ENCODE measurements around the gene CADM2. TPM values are rescaled to one million over a fixed set of nuclear protein-coding genes. Genes with fewer than 3 reads are reported as not detected.

Gene CADM2
- total RNA-seq, 1 donor from 2014 or later = 6.8 TPM

- H3F3A ChIP-seq (ENCODE audit: low read depth) = no peaks in the 10 kb centered on the region
- no peak overlapping the region for H3K4me2 ChIP-seq
- H3K27me3 Mint-ChIP-seq (ENCODE audit: insufficient read depth, low read depth) = no peaks in the 10 kb centered on the region
- no peaks in the 10 kb centered on the region for H3K27me3 ChIP-seq
- no peak overlapping the region for H3K9ac ChIP-seq
- no peaks in the 10 kb centered on the region for H3K4me1 Mint-ChIP-seq
- TF ChIP-seq, protein P1, sequence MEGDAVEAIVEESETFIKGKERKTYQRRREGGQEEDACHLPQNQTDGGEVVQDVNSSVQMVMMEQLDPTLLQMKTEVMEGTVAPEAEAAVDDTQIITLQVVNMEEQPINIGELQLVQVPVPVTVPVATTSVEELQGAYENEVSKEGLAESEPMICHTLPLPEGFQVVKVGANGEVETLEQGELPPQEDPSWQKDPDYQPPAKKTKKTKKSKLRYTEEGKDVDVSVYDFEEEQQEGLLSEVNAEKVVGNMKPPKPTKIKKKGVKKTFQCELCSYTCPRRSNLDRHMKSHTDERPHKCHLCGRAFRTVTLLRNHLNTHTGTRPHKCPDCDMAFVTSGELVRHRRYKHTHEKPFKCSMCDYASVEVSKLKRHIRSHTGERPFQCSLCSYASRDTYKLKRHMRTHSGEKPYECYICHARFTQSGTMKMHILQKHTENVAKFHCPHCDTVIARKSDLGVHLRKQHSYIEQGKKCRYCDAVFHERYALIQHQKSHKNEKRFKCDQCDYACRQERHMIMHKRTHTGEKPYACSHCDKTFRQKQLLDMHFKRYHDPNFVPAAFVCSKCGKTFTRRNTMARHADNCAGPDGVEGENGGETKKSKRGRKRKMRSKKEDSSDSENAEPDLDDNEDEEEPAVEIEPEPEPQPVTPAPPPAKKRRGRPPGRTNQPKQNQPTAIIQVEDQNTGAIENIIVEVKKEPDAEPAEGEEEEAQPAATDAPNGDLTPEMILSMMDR (IDR thresholded peaks at IDR 0.05) = no peak
- no peak for TF ChIP-seq EZH2phosphoT487 (IDR thresholded peaks at IDR 0.05)
- no peak overlapping the region for H3K27ac ChIP-seq
- no peaks in the 10 kb centered on the region for H3K9me3 Mint-ChIP-seq
- H3K79me2 ChIP-seq (ENCODE audit: low read depth) = no peaks in the 10 kb centered on the region
- H3K4me1 ChIP-seq = no peaks in the 10 kb centered on the region
- H3K27ac Mint-ChIP-seq = no peak overlapping the region
- no peak overlapping the region for H3K4me3 Mint-ChIP-seq
- no peaks in the 10 kb centered on the region for H3K9me3 ChIP-seq (ENCODE audit: low read depth)
- H3K36me3 ChIP-seq = no peaks in the 10 kb centered on the region
- no peaks in the 10 kb centered on the region for H3K36me3 Mint-ChIP-seq
- H3K4me3 ChIP-seq = no peak overlapping the region
- DNase-seq (ENCODE audit: low spot score) = no peak
- no peak overlapping the region for H2AFZ ChIP-seq (replicated peaks)
- no peaks in the 10 kb centered on the region for H4K20me1 ChIP-seq (ENCODE audit: low read depth)
Measured at GRCh38 chr3:85780806-85781205, 822.0 kb downstream of the CADM2 start.

DNA sequence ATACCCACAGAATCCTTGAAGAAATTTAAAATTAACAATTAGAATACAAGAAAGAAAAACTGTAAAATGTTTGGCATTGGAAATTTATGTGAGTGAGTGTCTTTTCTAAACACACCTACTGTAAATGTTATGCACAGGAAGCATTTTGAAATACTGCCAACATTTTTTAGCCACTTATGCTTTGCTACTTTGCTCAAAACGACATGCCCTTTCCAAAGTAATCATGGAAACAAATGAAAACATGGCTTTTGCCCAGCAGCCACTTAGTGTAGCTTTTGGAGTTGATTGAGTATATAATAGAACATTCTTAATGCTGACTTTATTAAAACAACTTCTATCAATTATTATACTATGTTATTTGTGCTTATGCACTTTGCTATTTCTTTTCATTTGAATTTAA, 823.0 kb downstream of the CADM2 start:
- no peaks in the 10 kb centered on the region for H3K4me1 ChIP-seq
- no peaks in the 10 kb centered on the region for H3F3A ChIP-seq (ENCODE audit: low read depth)
- no peaks in the 10 kb centered on the region for H3K4me1 Mint-ChIP-seq
- no peaks in the 10 kb centered on the region for H3K36me3 Mint-ChIP-seq
- H3K79me2 ChIP-seq (ENCODE audit: low read depth) = no peaks in the 10 kb centered on the region
- no peak for DNase-seq (ENCODE audit: low spot score)
- no peaks in the 10 kb centered on the region for H3K27me3 Mint-ChIP-seq (ENCODE audit: insufficient read depth, low read depth)
- H3K36me3 ChIP-seq = no peaks in the 10 kb centered on the region
- H3K27ac ChIP-seq = no peak overlapping the region
- no peak overlapping the region for H3K4me3 Mint-ChIP-seq
- no peaks in the 10 kb centered on the region for H4K20me1 ChIP-seq (ENCODE audit: low read depth)
- H3K27ac Mint-ChIP-seq = no peak overlapping the region
- no peaks in the 10 kb centered on the region for H3K27me3 ChIP-seq
- H3K9ac ChIP-seq = no peak overlapping the region
- no peak overlapping the region for H3K4me2 ChIP-seq
- H3K4me3 ChIP-seq = no peak overlapping the region
- H2AFZ ChIP-seq (replicated peaks) = no peak overlapping the region
- no peaks in the 10 kb centered on the region for H3K9me3 ChIP-seq (ENCODE audit: low read depth)
- TF ChIP-seq, protein P1 (IDR thresholded peaks at IDR 0.05) = no peak
- TF ChIP-seq EZH2 (IDR thresholded peaks at IDR 0.05) (no peak), EZH2phosphoT487 (IDR thresholded peaks at IDR 0.05) (no peak)
- no peaks in the 10 kb centered on the region for H3K9me3 Mint-ChIP-seq

DNA sequence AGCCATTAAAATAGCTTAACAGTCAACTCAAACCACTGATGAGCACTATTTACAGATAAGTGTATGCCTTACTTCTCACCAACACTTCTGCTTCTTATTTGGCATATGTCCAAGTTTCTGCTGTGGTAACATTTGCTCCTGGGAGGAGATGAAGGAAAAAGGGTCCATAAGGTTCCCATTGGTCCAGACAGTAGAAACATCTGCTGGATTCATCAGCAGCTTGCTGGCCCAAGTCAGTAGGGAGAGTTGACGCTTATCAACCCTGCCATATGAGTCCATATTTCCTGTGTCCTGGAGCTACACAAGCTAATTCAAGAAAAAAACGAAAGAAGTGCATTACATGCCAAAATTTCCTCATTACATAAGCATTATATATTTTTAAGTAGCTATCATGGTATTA, 824.5 kb downstream of the CADM2 start:
- H3K27ac Mint-ChIP-seq = no peak overlapping the region
- Histone ChIP-seq H3K4me1 (no peaks in the 10 kb centered on the region), H3K36me3 (no peaks in the 10 kb centered on the region), H3K4me3 (no peak overlapping the region), H3K27me3 (no peaks in the 10 kb centered on the region), H3K9me3 (ENCODE audit: low read depth) (no peaks in the 10 kb centered on the region), H3K4me2 (no peak overlapping the region), H2AFZ (replicated peaks) (no peak overlapping the region), H3K79me2 (ENCODE audit: low read depth) (no peaks in the 10 kb centered on the region), H3K9ac (no peak overlapping the region), H3K27ac (no peak overlapping the region), H3F3A (ENCODE audit: low read depth) (no peaks in the 10 kb centered on the region), H4K20me1 (ENCODE audit: low read depth) (no peaks in the 10 kb centered on the region)
- H3K9me3 Mint-ChIP-seq = no peaks in the 10 kb centered on the region
- no peaks in the 10 kb centered on the region for H3K27me3 Mint-ChIP-seq (ENCODE audit: insufficient read depth, low read depth)
- H3K4me1 Mint-ChIP-seq = no peaks in the 10 kb centered on the region
- DNase-seq (ENCODE audit: low spot score) = no peak
- H3K36me3 Mint-ChIP-seq = no peaks in the 10 kb centered on the region
- TF ChIP-seq EZH2phosphoT487 (IDR thresholded peaks at IDR 0.05) (no peak), EZH2 (IDR thresholded peaks at IDR 0.05) (no peak)
- TF ChIP-seq, protein P1 (IDR thresholded peaks at IDR 0.05) = no peak
- no peak overlapping the region for H3K4me3 Mint-ChIP-seq

- Histone ChIP-seq H3K4me1 (no peaks in the 10 kb centered on the region), H3K27ac (no peak overlapping the region), H3F3A (ENCODE audit: low read depth) (no peaks in the 10 kb centered on the region), H3K27me3 (no peaks in the 10 kb centered on the region), H4K20me1 (ENCODE audit: low read depth) (no peaks in the 10 kb centered on the region), H3K4me3 (no peak overlapping the region), H3K9ac (no peak overlapping the region), H3K4me2 (no peak overlapping the region), H3K9me3 (ENCODE audit: low read depth) (no peaks in the 10 kb centered on the region), H2AFZ (replicated peaks) (no peak overlapping the region), H3K79me2 (ENCODE audit: low read depth) (no peaks in the 10 kb centered on the region), H3K36me3 (no peaks in the 10 kb centered on the region)
- Mint-ChIP-seq H3K36me3 (no peaks in the 10 kb centered on the region), H3K4me3 (no peak overlapping the region), H3K4me1 (no peaks in the 10 kb centered on the region), H3K27me3 (ENCODE audit: insufficient read depth, low read depth) (no peaks in the 10 kb centered on the region), H3K9me3 (no peaks in the 10 kb centered on the region), H3K27ac (no peak overlapping the region)
- TF ChIP-seq, protein P1 (IDR thresholded peaks at IDR 0.05) = no peak
- no peak for TF ChIP-seq EZH2 (IDR thresholded peaks at IDR 0.05)
- no peak for TF ChIP-seq EZH2phosphoT487 (IDR thresholded peaks at IDR 0.05)
- DNase-seq (ENCODE audit: low spot score) = no peak
Measured at GRCh38 chr3:85785766-85786165, 827.0 kb downstream of the CADM2 start.

Data from neural progenitor cell (in vitro differentiated cells).